ENCODE measurements around the gene KIAA1217.

KIAA1217 gene

DNA sequence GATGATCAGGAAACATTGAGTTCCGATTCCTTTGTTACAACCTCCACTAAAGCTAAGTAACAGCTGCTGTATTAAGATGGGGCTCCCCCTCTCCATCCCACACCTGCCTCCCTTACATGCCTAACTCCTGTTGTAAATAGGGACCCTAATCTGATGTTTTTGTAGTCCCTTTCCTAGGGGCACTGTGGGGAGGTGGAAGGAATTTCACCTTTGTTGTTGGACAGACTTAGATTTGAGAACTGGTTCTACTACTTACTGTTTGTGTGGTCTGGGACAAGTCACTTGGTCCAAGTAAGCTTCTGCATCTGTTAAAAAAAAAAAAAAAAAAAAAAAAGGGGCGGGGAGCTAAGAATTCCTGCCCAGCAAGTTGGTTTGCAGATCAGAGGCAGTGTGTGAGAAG, 42.6 kb downstream of the KIAA1217 start:
- no peak for DNase-seq

DNA sequence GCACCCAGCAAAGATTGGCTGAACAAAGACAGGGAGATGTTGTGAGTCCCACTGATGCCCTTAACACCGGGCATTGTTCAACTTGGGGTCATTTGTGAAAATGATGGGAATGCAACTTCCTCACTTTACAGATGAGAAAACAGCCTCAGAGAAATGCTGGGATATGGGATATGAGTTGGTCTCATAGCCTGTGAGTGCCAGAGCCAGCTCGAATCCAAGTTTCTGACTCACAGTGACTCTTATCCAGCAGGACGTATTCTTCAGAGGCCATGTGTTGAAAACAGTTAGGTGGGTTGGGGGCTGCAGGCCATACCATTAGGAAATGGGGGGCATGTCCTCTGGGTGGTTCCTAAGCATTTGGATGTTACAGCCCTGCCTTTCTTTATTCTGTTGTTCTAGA, 45.2 kb downstream of the KIAA1217 start:
- no peak for DNase-seq

DNA sequence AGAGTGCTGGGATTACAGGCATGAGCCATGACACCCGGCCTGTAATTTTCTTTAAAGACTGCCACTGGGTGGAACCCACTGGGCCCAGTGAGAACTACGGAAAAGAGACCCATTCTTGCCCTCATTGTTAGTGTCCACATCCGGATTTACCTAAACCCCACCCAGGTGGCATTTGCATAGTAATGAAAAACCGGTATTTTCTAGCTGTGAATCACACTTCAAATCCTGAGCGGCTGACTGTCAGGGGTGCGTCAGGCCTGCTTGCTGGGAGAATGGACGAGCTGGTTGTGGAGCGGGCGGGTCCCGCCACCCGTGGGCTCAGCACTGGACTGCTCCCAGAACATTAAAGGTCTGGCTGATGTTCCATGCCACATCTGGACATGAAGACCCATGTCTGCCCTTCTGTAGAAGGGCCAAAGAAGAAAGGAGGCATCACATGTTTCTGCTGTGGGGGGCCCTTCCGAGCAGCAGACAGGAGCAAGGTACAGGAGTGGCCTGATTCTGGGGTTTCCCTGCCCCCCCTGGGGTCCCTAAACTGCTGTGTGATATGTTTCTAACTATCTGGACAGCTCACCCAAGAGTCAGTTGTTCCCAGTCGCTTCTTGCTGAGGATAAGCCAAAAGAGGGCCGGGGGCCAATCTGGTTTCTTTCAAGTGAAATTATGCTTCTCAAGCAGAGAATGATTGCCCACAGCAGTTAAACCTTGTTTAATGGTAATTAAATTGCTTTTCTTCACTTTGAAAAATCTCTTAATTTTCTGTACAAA, 46.4 kb downstream of the KIAA1217 start:
- no peak for DNase-seq

DNA sequence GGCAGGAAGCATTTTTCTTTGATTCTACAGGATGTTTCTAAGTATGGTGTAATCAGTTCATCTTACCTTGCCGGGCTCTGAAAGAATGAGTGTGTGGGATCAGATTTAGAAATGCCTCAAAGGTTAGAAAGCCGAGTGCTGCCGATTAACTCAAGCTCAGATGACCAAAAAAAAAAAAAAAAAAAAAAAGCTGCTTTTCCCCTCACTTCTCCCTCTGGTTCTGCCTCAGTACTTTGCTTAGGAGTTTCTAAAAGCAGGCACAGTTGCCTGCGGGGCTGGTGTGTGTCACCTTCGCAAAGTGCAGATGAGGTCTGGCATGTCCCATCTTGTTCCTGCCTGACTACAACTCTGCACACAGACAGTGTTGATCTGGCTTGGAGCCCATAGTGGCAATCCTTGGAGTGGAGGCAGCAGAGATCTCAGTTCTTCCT, 47.0 kb downstream of the KIAA1217 start:
- no peak for DNase-seq

DNA sequence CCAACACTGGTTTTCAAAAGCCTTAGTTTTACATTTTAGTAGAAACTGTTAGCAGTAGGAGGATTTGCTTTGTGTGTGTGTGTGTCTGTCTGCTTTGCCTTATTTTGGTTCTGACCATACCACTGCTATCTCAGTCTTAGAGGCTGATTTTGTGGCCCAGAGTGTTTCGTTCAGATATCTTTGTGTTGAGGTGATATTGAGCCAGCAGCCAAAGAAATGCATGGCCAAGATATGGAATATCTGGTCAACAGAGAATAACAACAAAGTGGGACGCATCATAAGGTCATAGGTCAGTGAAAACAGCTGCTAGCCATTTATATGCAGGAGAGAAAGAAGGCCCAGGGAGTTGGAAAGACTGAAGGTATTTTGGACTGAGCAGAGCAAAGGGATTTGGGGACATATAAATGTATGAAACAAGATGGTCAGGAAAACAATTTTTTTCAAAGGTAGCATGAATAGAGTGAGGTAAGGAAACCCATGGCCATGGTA, 47.7 kb downstream of the KIAA1217 start:
- no peak for DNase-seq

DNA sequence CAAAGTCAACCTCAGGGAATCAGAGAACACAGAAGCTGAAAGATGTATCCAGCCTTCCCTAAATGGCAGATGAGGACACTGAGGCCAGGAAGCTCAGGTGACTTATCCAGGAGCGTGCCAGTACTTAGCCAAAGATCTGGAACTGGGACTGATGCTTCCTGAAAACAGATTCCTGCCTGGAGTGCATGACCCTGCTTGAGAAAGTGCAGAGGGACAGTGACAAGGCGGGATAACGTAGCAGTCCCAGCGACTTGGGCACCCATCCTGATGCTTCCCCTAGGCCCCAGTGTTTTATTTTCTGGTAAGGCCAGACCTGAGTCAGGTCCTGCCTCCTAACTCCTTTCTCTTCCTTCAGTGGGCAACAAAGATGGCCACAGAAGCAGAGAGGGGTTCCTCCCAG, 48.6 kb downstream of the KIAA1217 start:
- no peak for DNase-seq

DNA sequence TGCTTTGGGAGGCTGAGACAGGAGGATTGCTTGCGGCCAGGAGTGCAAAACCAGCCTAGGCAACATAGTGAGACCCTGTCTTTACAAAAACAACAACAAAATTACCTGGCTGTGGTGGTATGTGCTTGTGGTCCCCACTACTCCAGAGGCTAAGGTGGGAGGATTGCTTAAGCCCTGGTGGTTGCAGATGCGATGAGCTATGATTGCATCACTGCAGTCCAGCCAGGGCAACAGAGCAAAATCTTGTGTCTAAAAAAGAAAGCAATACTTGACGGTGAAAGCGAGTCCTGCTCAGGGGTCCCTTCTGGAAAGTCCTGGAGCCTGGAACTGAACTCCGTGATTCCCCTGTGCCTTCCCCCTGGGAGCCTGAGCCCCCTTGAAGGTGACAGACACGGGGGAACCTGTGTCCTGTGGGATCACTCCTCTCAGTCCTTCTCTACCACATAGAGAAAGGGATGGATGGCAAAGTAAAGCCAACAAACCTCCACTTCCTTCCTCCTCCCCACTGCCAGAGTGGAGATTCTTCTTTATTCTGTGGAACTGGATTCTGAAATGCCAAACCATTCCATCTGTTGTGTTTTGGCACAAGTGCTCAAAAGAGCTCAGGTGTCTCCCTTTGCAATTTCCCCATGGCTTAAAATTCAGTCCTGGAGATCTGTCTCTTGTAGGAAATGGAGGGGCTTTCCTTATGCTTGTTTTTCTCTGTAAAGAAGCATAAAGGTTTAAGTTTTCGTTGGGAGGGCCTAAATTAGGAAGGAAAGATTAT, 50.6 kb downstream of the KIAA1217 start:
- DNase-seq, result no peak

DNA sequence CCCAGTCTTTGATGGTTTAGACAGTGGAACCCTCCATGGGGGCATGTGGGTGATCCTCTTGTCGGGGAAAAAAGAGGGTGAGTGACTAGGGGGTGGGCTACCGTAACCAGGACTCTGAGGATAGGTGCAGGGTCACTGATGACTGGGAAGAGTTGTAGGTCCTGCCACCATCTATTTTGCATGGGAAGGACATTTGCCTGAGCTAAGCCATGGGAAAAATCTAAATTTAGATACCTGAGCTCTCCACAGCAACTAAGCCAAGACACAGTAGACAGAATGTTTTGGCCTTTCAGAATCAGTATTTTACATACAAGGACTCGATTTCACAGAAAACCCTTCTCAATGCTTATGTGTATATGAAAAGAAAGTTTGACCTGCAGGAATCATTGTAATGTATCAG, 52.7 kb downstream of the KIAA1217 start:
- no peak for DNase-seq

DNA sequence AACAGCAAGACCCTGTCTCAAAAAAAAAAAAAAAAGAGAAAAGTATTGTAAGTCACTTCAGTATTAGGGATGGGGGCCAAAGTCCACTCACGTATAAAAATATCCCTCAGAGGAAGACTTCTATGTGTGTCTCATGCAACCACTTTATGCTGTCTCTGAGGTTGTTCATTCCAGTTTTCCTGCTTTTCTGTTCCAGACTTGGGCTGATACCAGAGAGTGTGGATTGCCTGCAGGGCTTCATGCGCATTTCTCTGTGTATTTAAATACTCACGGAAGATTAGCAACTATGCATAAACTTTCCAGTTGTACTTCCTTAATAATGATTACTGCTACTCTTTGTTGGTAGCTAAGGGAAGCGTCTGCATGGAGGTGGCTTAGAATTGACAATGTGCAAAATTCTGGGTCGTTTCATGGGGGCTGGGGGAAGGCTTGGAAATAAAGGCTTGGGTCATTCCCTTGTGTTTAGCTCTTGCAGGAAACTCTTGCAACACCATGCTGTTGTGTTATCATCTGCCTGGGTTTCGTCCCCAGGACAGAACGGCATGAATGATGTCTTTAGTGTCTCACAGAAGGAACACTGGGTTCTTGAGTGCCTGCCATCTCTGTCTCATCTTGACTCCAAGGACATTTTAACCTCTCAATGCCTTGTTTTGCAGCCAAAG, 54.1 kb downstream of the KIAA1217 start:
- no peak for DNase-seq

DNA sequence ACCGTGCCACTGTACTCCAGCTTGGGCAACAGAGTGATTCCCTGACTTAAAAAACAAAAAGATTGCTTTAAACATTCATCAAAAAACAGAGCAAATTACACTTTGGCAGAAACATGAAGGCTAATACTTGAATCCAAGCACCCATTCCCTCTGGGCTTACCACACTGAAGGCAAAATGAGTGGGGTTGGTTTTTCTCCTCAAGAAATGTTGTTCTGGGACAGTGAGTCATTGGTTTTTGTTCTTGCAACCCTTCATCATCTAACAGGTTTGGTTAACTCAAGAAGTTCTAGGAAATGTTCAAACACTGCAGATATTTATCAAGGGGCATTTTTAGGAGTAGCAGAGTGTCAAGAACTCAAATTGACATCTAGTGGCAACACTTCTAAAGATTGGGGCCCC, 60.5 kb downstream of the KIAA1217 start:
- no peak for DNase-seq

DNA sequence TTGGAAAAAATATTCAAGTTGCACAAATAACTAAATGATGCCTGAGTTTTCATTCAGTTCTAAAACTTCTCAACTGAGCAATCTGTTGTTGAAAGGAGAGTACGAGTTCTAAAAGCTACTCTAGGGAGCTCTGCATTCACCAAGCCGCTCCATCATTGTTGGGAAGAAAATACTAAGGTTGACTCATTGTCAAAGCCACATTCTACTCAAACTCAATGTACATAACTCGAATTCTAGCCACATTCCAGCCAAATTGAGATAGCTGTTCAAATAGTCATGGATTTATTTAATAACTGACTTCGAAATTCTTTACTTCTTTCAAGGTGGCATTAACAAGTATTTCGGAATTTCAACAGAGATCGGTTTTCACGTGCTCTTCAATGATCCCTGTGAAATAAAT, 63.4 kb downstream of the KIAA1217 start:
- DNase-seq, result no peak

DNA sequence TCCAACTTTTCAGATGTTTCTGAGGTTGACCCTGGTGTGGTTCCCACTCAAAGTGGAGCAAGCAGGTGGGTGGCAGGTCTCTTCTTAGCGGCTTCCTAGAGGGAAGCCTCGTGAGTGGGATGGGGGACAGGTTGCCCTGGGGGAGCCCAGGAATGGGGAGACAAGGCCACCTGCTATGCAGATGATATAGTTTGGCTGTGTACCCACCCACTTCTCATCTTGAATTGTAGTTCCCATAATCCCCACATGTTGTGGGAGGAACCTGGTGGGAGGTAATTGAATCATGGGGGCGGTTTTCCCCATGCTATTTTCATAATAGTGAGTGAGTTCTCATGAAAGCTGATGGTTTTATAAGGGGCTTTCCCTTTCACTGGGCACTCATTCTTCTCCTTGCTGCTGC, 68.3 kb downstream of the KIAA1217 start:
- DNase-seq, result no peak

DNA sequence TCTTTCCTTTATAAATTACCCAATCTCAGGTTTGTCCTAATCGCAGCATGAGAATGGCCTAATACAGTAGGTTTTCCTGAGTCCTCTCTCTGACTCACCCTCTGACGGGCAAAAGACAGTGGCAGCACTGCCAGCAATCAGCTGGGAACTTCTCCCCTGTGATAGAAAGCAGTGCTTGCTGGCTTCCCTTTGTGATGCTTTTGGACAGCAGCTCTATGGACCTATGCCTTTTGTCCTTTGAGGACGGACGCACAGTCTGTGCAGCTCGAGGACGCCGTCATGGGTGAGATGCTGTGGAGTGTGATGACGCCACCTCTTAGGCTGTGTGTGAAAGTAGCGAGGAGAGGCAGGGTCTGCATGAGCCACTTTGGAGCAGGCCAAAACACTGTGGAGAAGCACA, 68.8 kb downstream of the KIAA1217 start:
- DNase-seq, result no peak

DNA sequence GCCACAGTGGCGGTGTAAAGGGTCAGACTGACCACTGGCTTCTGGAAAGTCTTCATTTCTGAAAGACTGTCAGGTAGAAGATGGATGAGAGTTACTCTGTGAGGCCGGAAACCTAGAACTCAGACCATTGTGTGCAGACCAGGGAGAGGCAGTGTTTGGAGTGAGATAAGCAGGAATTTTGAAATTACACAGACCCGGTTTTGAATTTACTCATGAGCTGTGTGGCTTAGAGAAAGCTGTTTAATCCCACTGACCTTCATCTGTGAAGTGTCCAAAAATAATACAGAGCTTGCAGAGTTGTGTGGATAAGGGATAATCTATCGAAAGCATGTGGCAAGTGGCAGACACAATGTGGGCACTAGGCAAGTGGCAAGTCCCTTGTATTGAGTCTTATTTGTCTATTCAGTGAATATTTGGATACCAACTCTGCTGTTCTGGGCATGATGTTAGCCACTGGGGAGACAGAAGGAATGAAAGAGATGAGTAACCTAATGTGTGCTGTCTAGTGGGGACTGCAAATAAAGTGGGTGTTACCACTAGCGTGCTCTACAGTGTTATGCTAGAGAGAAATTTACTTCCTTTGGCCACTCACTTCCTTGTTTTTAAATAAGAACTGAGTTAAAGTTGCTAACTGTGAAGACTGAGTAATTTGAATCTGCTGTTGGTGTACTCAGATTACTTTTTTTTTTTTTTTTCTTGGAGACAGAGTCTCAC, 69.4 kb downstream of the KIAA1217 start:
- no peak for DNase-seq

DNA sequence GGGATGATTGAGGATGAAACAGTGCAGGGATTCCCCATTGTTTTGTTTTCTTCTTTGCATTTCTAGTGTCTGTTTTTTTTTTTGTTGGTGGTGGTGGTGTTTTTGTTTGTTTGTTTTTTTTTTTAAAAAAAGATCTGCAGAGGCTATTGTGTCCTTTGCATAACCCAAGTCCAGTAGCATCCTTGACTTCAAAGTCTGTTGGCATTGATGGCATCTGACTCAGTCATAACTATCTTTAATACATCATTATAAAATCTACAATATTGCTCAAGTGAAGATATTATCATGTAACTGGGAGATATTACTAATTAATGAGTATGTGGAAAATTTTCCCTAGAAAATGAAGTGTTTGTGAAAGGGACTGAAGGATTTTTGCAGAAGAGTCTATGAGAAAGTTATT, 70.2 kb downstream of the KIAA1217 start:
- DNase-seq, result no peak

DNA sequence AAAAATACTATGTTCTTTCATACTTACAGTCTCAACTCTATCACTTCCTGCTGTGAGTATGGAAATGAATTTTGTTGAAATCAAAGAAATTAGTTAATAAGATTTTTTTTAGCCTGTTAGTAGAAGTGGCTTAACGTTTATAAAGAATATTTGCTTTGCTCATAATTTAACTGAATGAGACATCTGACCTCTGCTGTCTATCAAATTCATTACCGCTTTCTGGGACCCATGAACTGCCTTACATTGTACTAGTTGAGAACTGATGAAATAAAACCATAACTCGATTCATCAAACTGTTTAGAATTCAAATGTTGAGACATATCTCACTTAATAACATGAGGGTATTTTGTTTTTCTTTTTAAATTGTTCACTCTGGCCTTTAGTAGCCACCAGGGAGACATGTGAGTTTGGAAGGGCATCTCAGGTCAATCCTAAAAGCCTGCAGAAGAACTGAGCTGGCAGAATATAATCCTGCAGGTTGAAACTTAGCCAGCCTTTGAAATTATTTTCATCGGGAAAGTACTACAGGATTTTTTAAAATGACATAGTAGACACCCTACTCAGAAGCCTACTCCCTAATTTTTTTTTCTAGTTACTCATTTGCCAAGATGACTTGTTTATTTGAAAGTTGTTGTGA, 78.7 kb downstream of the KIAA1217 start:
- DNase-seq, result no peak

DNA sequence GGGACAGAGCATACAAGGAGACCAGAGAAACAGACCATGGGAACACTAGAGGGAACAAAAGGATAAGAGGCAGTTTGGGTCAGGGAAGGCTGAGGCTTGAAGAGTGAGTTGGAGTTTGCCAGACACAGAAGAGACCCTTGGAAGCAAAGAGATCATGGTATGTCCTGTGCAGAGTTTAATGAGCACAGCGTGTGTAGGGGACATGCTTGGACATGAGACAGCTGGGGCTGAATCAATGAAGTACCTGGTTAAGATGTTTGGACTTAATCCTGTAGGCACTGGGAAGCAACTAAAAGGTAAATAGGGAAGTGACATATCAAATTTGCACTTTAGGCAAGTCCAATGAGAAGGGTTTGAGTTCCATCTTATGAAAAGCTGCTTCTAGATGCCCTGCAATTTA, 79.6 kb downstream of the KIAA1217 start:
- no peak for DNase-seq

DNA sequence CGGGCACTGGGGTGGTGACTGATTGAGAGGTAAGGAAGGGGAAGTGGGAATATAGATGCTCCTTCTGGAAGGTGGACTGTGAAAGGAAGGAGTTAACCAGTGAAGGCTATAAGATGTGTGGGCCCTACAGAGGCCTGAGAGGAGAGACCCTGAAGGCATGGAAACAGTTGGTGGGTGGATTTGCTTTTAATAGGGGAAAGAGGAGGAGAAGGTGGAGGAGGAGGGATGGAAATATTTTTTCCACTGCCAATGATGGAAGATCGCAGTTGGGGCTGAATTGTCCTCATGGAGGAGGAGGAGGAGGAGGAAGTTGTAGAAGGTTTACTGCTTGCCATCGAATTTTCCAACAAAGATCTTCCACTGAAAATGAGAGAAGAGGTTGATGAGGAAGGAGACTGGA, 80.3 kb downstream of the KIAA1217 start:
- no peak for DNase-seq

DNA sequence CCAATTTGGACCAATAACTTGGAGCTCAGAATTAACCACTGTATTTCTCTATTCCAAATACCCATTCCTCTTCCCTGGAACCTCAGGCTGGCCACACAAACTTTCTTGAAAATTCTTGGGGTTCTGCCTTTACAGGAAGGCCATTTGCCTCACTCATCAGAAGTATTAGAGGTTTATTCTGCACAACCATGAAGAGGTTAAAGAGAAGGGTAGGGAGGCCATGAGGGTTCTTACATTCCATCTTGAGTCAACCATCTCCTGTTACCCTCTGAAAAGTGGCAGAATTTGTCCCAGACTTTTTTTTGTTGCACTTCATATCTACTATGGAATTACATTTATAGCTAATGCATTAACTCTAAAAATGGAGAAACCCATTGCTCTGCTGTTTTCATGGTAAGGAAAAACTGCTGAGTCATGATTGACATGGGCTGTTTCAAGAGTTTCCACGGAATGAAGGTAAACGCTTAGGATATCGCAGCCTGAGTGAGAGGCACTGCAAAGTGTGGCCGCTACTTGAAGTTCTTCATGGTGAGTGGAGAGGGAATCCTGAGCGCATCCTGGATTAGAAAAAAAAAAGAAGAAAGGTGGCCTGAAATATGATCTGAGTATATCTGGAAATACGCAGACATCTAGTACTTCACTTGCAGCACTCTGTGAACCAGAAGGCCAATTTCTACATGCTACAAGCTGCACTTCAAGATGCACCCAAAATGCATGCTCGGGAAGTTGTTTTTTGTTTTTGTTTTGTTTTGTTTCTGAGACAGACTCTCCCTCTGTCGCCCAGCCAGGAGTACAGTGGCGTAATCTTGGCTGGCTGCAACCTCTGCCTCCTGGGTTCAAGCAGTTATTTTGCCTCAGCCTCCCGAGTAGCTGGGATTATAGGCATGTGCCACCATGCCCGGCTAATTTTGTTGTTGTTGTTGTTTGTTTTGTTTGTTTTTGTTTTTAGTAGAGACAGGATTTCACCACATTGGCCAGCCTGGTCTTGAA, 83.7 kb downstream of the KIAA1217 start:
- no peak for DNase-seq

DNA sequence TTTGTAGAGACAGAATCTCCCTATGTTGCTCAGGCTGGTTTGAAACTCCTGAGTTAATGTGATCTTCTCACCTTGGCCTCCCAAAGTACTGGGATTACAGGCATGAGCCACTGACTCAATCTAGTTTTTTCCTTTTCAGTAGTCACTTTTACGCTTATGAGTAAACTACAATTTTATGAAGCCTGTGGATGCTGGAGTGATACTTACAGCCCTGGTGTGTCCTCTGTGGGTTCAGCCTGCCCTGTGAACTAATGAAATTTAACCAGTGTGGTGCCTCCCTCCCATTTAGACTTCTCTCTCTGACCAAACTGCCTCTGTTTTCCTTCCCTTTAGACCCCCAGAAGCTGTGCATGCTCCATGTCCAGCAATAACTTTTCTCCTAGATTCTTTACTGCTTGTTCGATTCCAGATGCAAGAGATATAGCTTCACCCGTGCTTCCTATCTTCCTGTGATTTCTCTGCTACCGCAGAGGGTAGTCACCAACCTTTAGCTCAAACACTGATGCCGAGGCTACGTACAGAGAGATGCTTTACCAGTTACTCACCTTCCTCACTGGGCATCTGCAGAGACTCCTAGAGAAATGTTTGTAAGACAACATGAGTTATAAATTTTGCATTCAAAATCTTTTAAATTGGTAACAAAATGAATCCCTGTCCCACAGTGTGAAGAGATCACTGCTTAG, 90.8 kb downstream of the KIAA1217 start:
- no peak for DNase-seq
